NT2/D1 (cell line): ENCODE measurements around the gene NUDT19.

Experiments
- YY1 ChIP-seq: IDR thresholded peaks from 2 replicates; pipeline ENCODE4 v1.6.1; 2011; ENCODE audit not compliant: insufficient read length, insufficient read depth
- ZNF274 ChIP-seq: IDR thresholded peaks from 2 replicates; pipeline ENCODE4 v1.6.1; 2011; ENCODE audit warnings: mild to moderate bottlenecking, low read depth, low read length

GRCh38 chr19:32708457-32708856, 16.8 kb downstream of the NUDT19 start:
- TF ChIP-seq ZNF274: no peak
- TF ChIP-seq YY1: no peak
